HG03378 (cell line): Measurements from ENCODE around the gene PDE10A.
A peak's percentile ranks its signal among the peaks of the same experiment; 100 is the strongest.

ENCODE experiments used
- ATAC-seq: cut with Tn5 transposase; IDR thresholded peaks from one replicate; pipeline ENCODE4 v1.9.1; 2021; ENCODE audit warnings: mild to moderate bottlenecking, moderate library complexity; ENCODE audit not compliant: unreplicated experiment

The PDE10A gene

DNA sequence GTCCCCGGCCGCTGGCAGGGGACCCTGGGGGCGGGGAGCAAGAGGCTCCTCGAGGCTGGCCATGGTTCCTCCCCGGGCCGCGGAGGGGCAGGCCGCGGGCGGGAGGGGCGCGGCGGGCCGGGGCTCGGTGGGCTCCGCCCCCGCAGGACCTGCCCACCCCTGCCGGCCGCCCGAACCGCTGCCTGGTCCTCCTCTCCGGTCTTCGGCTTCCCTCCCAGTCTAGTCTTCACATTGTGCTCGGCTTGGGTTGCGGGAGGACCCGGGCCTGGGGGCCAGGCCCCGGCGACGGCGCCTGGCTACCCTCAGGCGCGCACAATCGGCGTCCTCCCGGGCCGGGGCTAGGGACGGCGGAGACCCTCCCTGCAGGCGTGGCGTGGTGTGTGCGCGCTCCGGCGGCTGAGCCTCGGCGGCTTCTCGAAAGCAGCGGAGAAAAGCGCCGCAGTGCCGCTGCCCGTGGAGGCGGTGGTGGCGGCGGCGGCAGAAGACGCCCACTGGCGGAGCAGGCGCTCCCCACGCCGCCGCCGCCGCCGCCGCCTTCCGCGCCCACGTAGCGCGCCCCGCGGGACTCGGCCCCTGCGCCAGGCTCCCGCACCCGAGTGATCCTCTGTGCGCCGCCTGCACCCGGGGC, at the start of gene PDE10A:
Gene PDE10A, minus strand, starts transcription at position 493 of the 628 bp plus-strand sequence. Its CDS starts 430 bp downstream, at position 63.
- ATAC-seq: no peak

DNA sequence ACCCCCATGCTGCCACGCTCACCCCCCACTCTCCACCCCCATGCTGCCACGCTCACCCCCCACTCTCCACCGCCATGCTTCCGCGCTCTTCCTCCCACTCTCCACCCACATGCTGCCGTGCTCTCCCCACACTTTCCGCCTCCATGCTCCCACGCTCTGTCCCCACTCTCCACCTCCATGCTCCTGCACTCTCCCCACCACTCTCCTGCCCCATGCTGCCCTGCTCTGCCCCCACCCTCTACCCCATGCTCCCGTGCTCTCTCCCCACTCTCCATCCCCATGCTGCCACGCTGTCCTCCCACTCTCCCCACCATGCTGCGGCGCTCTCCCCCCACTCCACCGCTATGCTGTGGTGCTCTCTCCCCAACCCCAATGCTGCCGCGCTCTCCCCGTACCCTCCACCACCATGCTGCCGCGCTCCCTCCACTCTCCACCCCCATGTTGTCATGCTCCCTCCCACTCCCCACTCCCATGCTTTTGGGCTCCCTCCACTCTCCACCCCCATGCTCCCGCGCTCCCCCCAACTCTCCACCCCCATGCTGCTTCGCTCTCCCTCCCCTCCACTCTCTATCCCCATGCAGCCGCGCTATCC, 46.0 kb upstream of the PDE10A start:
- ATAC-seq: no peak

- no peak for ATAC-seq
Measured at GRCh38 chr6:165707067-165707853, 44.2 kb upstream of the PDE10A start.

- no peak for ATAC-seq
Measured at GRCh38 chr6:165705941-165706340, 42.9 kb upstream of the PDE10A start.

GRCh38 chr6:165704045-165704748, 41.2 kb upstream of the PDE10A start:
- peak; percentile 64 for ATAC-seq

DNA sequence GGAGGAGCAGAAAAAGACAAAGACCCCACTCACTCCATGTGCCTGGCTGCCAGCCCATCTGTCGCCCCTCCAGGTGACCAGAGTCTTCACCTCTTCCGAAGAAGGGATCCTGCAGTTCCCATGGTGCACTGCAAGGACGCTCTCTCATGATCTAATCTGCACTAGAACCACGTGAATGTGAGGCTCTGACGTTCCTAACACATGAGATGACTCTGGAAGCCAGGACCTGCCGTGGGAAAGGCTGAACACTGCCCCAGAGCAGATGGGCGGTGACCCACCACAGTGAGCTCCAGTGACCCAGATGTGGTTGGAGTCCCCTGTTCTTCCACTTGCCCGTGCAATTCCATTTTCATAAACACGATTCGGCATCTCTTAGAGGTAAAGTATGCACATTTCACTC, 39.6 kb upstream of the PDE10A start:
- ATAC-seq: no peak

- ATAC-seq: peak; percentile 73
Measured at GRCh38 chr6:165701564-165702354, 38.7 kb upstream of the PDE10A start.

- no peak for ATAC-seq
Measured at GRCh38 chr6:165701005-165701404, 38.0 kb upstream of the PDE10A start.

GRCh38 chr6:165698868-165699267, 35.8 kb upstream of the PDE10A start:
- no peak for ATAC-seq

DNA sequence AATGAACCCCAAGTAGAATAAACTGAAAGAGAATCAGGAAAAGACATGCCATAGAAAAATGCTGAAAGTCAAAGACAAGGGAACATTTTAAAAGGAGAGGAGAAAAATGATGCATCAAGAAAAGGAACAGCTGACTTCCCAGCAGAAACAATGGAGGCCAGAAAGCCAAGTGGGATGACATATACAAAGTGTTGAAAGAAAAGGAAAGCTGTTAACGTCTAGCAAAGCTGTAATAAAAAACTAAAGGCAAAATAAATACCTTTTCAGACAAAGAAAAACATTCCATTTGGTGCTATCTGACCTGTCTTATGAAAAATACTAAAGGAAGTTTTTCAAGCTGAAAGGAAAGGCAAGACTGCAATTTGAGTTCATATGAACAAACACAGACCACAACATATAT, 34.1 kb upstream of the PDE10A start:
- no peak for ATAC-seq

GRCh38 chr6:165695722-165696515, 32.9 kb upstream of the PDE10A start:
- no peak for ATAC-seq

DNA sequence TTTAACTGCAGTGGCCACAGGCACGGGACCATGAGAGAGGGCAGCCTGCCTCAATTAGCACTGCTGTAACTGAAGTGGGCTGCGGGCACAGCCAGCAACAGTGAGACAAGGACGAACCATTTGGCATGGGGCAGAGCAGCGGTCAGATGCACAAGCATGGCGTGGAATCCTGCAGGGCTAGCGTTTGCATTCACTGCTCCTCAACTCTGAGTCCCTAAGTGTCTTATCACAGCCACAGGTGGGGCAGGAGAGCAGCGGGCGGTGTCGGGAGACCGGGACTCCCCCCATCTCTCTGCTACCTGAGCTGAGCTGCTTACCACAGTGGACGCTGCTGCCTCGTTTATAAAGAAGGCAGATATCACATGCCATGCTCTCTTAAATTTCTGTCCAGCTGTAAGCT, 31.3 kb upstream of the PDE10A start:
- ATAC-seq: no peak

DNA sequence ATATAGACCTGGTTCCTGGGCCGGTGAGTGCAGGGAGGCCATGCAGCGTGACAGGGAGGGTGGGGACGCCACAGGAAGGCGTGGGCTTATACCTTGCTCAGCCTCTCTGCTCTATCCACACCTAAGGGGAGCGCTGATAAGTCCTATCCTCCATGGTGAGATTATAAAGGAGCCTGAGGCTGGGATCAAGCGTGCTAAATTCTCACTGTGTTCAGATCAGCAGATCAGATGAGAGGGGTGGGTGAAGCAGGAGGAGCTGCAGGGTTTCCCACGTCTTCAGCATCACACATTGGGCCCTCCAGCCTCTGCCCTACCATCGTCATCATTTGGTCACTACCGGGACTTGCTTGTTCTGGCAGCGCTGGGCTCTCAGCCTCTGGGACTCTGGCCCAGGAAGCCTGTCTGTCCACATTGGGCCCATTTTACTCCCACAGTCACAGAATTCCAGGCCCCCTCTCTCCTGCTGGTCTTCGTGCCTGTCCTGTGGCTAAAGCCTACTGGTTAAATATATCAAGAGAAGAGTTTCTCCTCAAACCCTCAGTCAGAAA, 29.1 kb upstream of the PDE10A start:
- ATAC-seq: no peak

GRCh38 chr6:165689699-165690098, 26.7 kb upstream of the PDE10A start:
- no peak for ATAC-seq

- no peak for ATAC-seq
Measured at GRCh38 chr6:165686596-165687365, 23.7 kb upstream of the PDE10A start.

DNA sequence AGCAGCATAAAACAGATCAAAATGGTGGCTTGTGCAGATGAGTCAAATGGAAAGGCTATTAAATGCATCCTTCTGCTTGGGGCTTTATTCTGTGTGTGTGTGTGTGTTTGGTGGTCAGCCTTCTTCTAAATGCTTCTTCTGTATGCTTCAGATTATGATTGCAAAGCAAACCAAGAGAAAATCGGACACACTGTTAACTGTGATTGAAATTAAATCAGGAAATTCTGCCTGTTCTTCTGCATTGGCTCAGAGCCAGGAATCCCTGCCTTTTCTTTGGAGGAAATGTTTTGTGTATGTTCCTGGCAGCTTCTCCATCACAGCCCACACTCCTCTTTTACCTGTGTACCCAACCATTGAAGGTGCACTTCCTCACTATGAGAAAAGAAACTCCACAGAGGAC, 22.3 kb upstream of the PDE10A start:
- no peak for ATAC-seq

GRCh38 chr6:165684333-165684732, 21.3 kb upstream of the PDE10A start:
- no peak for ATAC-seq

GRCh38 chr6:165680975-165681374, 17.9 kb upstream of the PDE10A start:
- no peak for ATAC-seq

- ATAC-seq: no peak
Measured at GRCh38 chr6:165679326-165679725, 16.3 kb upstream of the PDE10A start.
